K562 (cell line): ENCODE measurements around the gene UNC119. TPM values are rescaled to one million over a fixed set of nuclear protein-coding genes. Genes with fewer than 3 reads are reported as not detected.

Source experiments
- DEAF1 ChIP-seq: fragments of 450-650 bp; formaldehyde crosslinking; IDR thresholded peaks from 2 replicates; pipeline ENCODE4 v1.4.0; 2020; ENCODE audit warnings: mild to moderate bottlenecking, moderate library complexity
- EGR1 ChIP-seq: fragments of 450-650 bp; conservative IDR thresholded peaks from 2 replicates; pipeline ENCODE4 v1.6.1; 2017; ENCODE audit warnings: mild to moderate bottlenecking
- FOXA3 ChIP-seq, 2 experiments: fragments of 450-650 bp in 1 of 2; sonication (generic) in 1 of 2; formaldehyde crosslinking; IDR thresholded peaks in 1 of 2; conservative IDR thresholded peaks in 1 of 2; 2 replicates each; pipeline versions ENCODE4 v1.4.0 to v1.8.0; 2020 to 2022; ENCODE audit warnings: mild to moderate bottlenecking in 2 of 2, missing genetic modification reagents in 1 of 2
- FOXK2 ChIP-seq, 2 experiments: fragments of 450-650 bp; IDR thresholded peaks in 1 of 2; conservative IDR thresholded peaks in 1 of 2; 2 replicates each; pipeline ENCODE4 v1.6.1; 2016; ENCODE audit warnings: low read depth in 2 of 2, mild to moderate bottlenecking in 1 of 2
- GTF2F1 ChIP-seq: IDR thresholded peaks from 2 replicates; pipeline ENCODE4 v1.6.1; 2011; ENCODE audit warnings: low read depth, low read length, improper control_type of control experiment
- HDAC1 ChIP-seq, 2 experiments: fragments of 450-650 bp; IDR thresholded peaks; 2 replicates each; pipeline ENCODE4 v1.6.1; 2016 to 2017; ENCODE audit warnings: inconsistent platforms in 1 of 2, mild to moderate bottlenecking in 1 of 2, moderate library complexity in 1 of 2
- LEF1 ChIP-seq: fragments of 450-650 bp; IDR thresholded peaks from 2 replicates; pipeline ENCODE4 v1.6.1; 2016; ENCODE audit warnings: mild to moderate bottlenecking
- MAFG ChIP-seq: fragments of 450-650 bp; conservative IDR thresholded peaks from 2 replicates; pipeline ENCODE4 v1.6.1; 2016; ENCODE audit warnings: missing genetic modification characterization, missing compliant biosample characterization
- MCM3 ChIP-seq: fragments of 450-650 bp; IDR thresholded peaks from 2 replicates; pipeline ENCODE4 v1.6.1; 2016
- POLR2B ChIP-seq: fragments of 450-650 bp; IDR thresholded peaks from 2 replicates; pipeline ENCODE4 v1.6.1; 2018; ENCODE audit warnings: low read depth; ENCODE audit not compliant: partially characterized antibody
- SIN3B ChIP-seq: fragments of 450-650 bp; IDR thresholded peaks from 2 replicates; pipeline ENCODE4 v1.6.1; 2017; ENCODE audit warnings: low read depth, mild to moderate bottlenecking, moderate library complexity
- TAF1 ChIP-seq: IDR thresholded peaks from 2 replicates; pipeline ENCODE4 v1.6.1; 2011; ENCODE audit warnings: mild to moderate bottlenecking, low read length, moderate library complexity; ENCODE audit not compliant: insufficient read depth, control insufficient read depth, severe bottlenecking; ENCODE audit errors: extremely low read depth
- ZEB2 ChIP-seq: fragments of 450-650 bp; IDR thresholded peaks from 2 replicates; pipeline ENCODE4 v1.6.1; 2016
- ZNF134 ChIP-seq: fragments of 250-450 bp; sonication (Bioruptor Pico); conservative IDR thresholded peaks from 2 replicates; pipeline ENCODE4 v1.4.0; 2020
- ZNF263 ChIP-seq: sonication (generic); formaldehyde crosslinking; IDR thresholded peaks from 2 replicates; pipeline ENCODE4 v1.8.0; 2022; ENCODE audit warnings: mild to moderate bottlenecking, missing genetic modification reagents, borderline replicate concordance
- ZNF316 ChIP-seq: fragments of 450-650 bp; IDR thresholded peaks from 2 replicates; pipeline ENCODE4 v1.6.1; 2016
- ZNF407 ChIP-seq: fragments of 450-650 bp; IDR thresholded peaks from 2 replicates; pipeline ENCODE4 v1.6.1; 2016; ENCODE audit warnings: low read depth
- ZNF41 ChIP-seq: fragments of 250-450 bp; sonication (Bioruptor Pico); conservative IDR thresholded peaks from 2 replicates; pipeline ENCODE4 v1.4.0; 2020; ENCODE audit warnings: mild to moderate bottlenecking
- ZNF507 ChIP-seq: conservative IDR thresholded peaks from 2 replicates; pipeline ENCODE4 v1.6.1; 2017; ENCODE audit warnings: missing genetic modification characterization, missing compliant biosample characterization
- ZNF766 ChIP-seq: fragments of 200-800 bp; sonication (Bioruptor generic); conservative IDR thresholded peaks from 2 replicates; pipeline ENCODE4 v1.6.1; 2016; ENCODE audit warnings: missing genetic modification characterization, missing compliant biosample characterization
- polyA plus RNA-seq, 8 experiments: library from polyadenylated mRNA; depleted of rRNA in 4 of 8; stranded (reverse) in 5 of 8; unstranded in 3 of 8; fragments of >200 nt; fragmentation: Nextera tagmentation in 2 of 8; fragmentation: Illumina TruSeq in 1 of 8; extraction: Ambion mirVana in 2 of 8; extraction: Trizol in 1 of 8; gene quantifications; 2 replicates each; pipeline versions ENCODE4 v1.2.1 to v1.2.3, GENCODE V29; 2011 to 2014; ENCODE audit warnings: inconsistent platforms in 1 of 8, missing spikeins in 1 of 8
- total RNA-seq, 7 experiments: library from RNA; depleted of rRNA in 6 of 7; stranded (reverse); fragments of >200 nt in 6 of 7; fragmentation: Illumina TruSeq in 2 of 7; extraction: Trizol in 2 of 7; gene quantifications; 2 replicates each; pipeline versions ENCODE4 v1.2.1 to v1.2.3, GENCODE V29; 2011 to 2021; ENCODE audit warnings: low replicate concordance in 1 of 7

Gene UNC119
- total and polyA plus RNA-seq, 9 of the 15 experiments (the other 6 are each of a cell fraction or from before 2014, with no cell fraction given), result 0.37 to 47.7 (median 16.3) TPM

DNA sequence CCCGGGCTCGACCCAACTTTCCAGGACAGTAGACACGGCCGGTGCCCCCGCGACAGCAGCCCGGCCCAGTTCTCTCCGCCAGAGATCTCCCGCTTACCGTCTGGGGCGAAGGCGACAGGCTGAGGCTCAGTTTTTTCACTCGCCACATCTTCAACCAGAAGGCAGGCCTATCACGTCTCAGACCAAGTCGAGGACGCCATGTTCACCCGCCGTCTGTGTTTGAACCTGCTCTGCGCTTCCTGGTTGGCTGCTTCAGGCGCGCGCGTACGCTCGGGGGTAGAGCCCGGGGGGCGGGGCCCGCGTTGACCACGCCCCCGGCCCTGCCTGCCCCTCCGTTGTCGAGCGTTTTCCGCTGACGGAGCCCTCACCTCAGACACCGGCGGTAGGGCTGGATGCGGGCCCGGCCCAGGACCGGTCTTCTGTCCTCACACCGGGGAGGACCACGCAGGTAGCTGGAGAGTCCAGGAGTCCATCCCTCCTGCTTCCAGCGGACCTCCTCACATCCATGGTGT, 46.4 kb upstream of the UNC119 start, which contains the start of gene SPAG5 (continued):
- TF ChIP-seq TAF1, result peak; percentile 91
- peak; percentile 97 for TF ChIP-seq POLR2B
- TF ChIP-seq FOXA3 (CRISPR knock-in tag; conservative IDR thresholded peaks at IDR 0.05 in 1 of 2, IDR thresholded peaks at IDR 0.05 in 1 of 2), result no peak
- TF ChIP-seq ZNF134 (CRISPR knock-in tag), result 0 out of 2 replicates have a peak, but pooled peaks have one; percentile 14
- TF ChIP-seq ZEB2, result peak; percentile 13; the same call in 1 of the 2 replicates
- TF ChIP-seq ZNF407, result no peak
- no peak for TF ChIP-seq DEAF1
- TF ChIP-seq ZNF507 (tag), result no peak
- no peak for TF ChIP-seq ZNF766 (CRISPR knock-in tag)
- TF ChIP-seq ZNF41, result 0 out of 2 replicates have a peak, but pooled peaks have one; percentile 17
- TF ChIP-seq ZNF263 (CRISPR knock-in tag), result peak; percentile 84
- TF ChIP-seq LEF1, result 0 out of 2 replicates have a peak, but pooled peaks have one; percentile 12
- no peak for TF ChIP-seq FOXK2 (conservative IDR thresholded peaks at IDR 0.05 in 1 of 2, IDR thresholded peaks at IDR 0.05 in 1 of 2; ENCODE audit: low read depth in 2 of 2)
- TF ChIP-seq ZNF316, result peak; percentile 40
- peak; percentile 60 for TF ChIP-seq EGR1
- no peak for TF ChIP-seq MAFG (tag)
- TF ChIP-seq MCM3, result no peak
- TF ChIP-seq GTF2F1, result peak; percentile 84; the same call in 1 of the 2 replicates
- TF ChIP-seq HDAC1 (IDR thresholded peaks at IDR 0.05), result peak in 1 of 2 experiments; percentile 91; a peak in 2 of 4 replicates
- peak; percentile 86 for TF ChIP-seq SIN3B
